ENCODE data around the gene STIMATE.

Gene STIMATE

GRCh38 chr3:52912885-52913731 lies 15.8 kb upstream of the STIMATE start:
- TF ChIP-seq GATA2 (IDR thresholded peaks at IDR 0.05; ENCODE audit: low read depth, low read length) (peak; percentile 76; the same call in 1 of the 2 replicates), GATA3 (IDR thresholded peaks at IDR 0.05; ENCODE audit: low read depth, low read length) (no peak)

DNA sequence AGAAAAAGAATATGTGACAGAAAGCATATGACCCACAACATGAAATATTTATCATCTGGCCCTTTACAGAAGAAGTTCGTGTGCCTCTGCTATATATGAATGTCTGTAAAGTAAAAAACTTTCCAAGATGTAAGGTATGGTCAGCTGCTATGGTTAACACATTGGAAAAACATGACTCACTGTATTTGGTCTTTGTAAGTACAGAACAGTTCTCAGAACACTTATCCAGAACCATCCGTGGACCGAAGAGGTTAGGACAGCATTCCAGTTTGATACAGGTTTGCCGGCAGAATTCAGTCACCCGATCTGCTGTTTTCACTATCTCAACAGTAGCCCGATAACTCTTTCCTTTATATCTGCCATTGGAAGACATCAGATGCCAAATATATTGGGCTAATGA lies 13.5 kb upstream of the STIMATE start:
- TF ChIP-seq GATA2 (IDR thresholded peaks at IDR 0.05; ENCODE audit: low read depth, low read length) (no peak), GATA3 (IDR thresholded peaks at IDR 0.05; ENCODE audit: low read depth, low read length) (no peak)

- TF ChIP-seq GATA3 (IDR thresholded peaks at IDR 0.05; ENCODE audit: low read depth, low read length) (no peak), GATA2 (IDR thresholded peaks at IDR 0.05; ENCODE audit: low read depth, low read length) (no peak)
Observed at GRCh38 chr3:52907497-52907896, 10.1 kb upstream of the STIMATE start.

- TF ChIP-seq GATA2 (IDR thresholded peaks at IDR 0.05; ENCODE audit: low read depth, low read length) (no peak), GATA3 (IDR thresholded peaks at IDR 0.05; ENCODE audit: low read depth, low read length) (no peak)
Observed at GRCh38 chr3:52904552-52904951, 7.2 kb upstream of the STIMATE start.

- no peak for TF ChIP-seq GATA2 (IDR thresholded peaks at IDR 0.05; ENCODE audit: low read depth, low read length)
- TF ChIP-seq GATA3 (IDR thresholded peaks at IDR 0.05; ENCODE audit: low read depth, low read length) = no peak
Observed at GRCh38 chr3:52904000-52904399, 6.7 kb upstream of the STIMATE start.

GRCh38 chr3:52896613-52897012 lies 735 bp downstream of the STIMATE start:
- TF ChIP-seq GATA2 (IDR thresholded peaks at IDR 0.05; ENCODE audit: low read depth, low read length) (no peak), GATA3 (IDR thresholded peaks at IDR 0.05; ENCODE audit: low read depth, low read length) (no peak)

- TF ChIP-seq GATA2 (IDR thresholded peaks at IDR 0.05; ENCODE audit: low read depth, low read length) (no peak), GATA3 (IDR thresholded peaks at IDR 0.05; ENCODE audit: low read depth, low read length) (no peak)
Observed at GRCh38 chr3:52896151-52896550, 1.2 kb downstream of the STIMATE start.

- TF ChIP-seq GATA3 (IDR thresholded peaks at IDR 0.05; ENCODE audit: low read depth, low read length) = no peak
Observed at GRCh38 chr3:52895418-52895817, 1.9 kb downstream of the STIMATE start.

DNA sequence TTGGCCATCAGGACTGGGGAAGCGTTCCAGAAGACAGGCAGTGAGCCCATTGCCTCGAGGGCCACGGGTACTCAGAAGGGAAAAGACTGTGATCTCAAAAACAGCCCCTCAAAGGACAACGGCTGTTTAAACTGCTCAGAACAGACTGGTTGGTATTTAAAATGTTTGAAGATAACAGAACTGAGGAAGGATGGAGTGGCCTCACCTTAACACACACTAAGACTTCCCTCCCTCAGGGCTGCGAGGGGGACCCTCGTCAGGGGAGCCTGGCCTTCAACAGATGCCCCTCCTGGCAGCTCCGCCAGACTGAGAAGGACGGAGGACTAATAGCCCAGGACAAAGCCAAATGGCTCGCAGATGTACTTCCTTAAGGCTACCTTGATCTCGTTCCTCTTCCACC lies 2.6 kb downstream of the STIMATE start:
- TF ChIP-seq GATA3 (IDR thresholded peaks at IDR 0.05; ENCODE audit: low read depth, low read length) = no peak
- no peak for TF ChIP-seq GATA2 (IDR thresholded peaks at IDR 0.05; ENCODE audit: low read depth, low read length)

GRCh38 chr3:52893723-52894122 lies 3.6 kb downstream of the STIMATE start:
- TF ChIP-seq GATA3 (IDR thresholded peaks at IDR 0.05; ENCODE audit: low read depth, low read length) = no peak

DNA sequence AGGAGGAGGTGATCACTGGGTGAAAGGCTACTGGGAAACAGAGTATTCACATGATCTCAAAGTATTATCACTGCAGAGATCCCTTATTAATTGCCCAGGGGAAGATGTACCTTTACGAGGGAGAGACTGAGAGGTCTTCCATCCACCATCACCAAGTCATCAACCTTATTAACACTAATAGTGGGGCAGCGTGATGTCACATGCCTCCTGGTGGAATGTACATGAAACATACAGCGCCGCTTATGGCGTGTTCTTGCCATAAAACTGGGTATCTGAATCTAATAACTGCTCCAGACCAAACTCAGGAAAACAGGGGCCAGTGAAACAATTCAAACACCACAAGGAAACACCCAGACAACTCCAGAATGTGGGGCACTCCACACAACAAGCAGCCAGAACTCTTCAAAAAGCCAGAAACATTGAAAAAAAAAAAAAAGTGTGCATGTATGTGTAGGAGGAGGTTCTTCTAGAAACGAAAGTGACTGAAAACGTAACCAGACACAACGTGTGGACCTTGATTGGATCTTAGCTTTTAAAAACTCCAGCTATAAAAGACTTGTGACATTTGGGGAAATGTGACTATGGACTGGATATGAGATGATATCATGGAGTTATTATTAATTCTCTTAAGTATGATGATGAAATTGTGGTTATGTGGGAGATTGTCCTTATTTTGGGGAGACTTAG lies 4.6 kb downstream of the STIMATE start:
- TF ChIP-seq GATA3 (IDR thresholded peaks at IDR 0.05; ENCODE audit: low read depth, low read length) (no peak), GATA2 (IDR thresholded peaks at IDR 0.05; ENCODE audit: low read depth, low read length) (no peak)

DNA sequence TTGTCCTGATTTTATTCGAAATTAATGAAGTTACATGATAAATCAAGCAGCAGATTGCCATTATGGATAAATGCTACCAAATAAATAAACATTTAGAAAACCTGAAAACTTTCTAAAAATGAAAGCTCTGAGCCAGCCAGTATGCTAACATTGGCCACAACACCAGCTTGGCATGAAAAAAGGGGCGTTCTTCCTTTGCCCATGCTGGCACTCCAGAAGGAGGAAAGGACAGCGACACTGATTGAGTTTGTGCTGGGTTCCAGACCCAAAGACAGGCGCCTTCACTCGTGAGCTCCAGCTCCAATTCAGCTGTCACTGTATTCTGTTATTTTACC lies 5.1 kb downstream of the STIMATE start:
- TF ChIP-seq GATA3 (IDR thresholded peaks at IDR 0.05; ENCODE audit: low read depth, low read length) (no peak), GATA2 (IDR thresholded peaks at IDR 0.05; ENCODE audit: low read depth, low read length) (no peak)

- TF ChIP-seq GATA2 (IDR thresholded peaks at IDR 0.05; ENCODE audit: low read depth, low read length) (no peak), GATA3 (IDR thresholded peaks at IDR 0.05; ENCODE audit: low read depth, low read length) (no peak)
Observed at GRCh38 chr3:52891615-52892081, 5.7 kb downstream of the STIMATE start.

DNA sequence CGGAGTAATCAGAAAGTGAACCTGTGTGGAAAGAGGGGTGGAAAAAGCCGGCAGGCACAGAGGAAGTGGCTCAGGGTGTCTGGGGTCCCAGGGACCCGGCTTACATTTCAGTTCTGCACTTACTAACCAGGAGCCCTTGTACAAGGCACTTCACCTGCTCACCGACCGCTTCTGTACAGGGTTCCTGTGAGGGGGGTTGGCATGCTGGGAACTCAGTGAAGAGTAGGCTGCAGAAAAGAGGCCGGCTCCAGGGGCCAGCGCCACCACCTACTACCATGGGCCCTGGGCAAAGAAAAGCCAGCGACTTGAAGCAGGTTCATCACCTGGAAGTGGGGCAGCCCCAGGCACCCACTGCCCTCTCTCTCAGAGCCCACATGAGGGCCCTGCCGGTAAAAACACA lies 6.2 kb downstream of the STIMATE start:
- TF ChIP-seq GATA2 (IDR thresholded peaks at IDR 0.05; ENCODE audit: low read depth, low read length) = no peak

GRCh38 chr3:52890735-52891134 lies 6.6 kb downstream of the STIMATE start:
- TF ChIP-seq GATA2 (IDR thresholded peaks at IDR 0.05; ENCODE audit: low read depth, low read length) = no peak
- TF ChIP-seq GATA3 (IDR thresholded peaks at IDR 0.05; ENCODE audit: low read depth, low read length) = no peak
